K562 (cell line): Measurements from ENCODE around the gene SRP72. TPM values are rescaled to one million over a fixed set of nuclear protein-coding genes. Genes with fewer than 3 reads are reported as not detected.

Source experiments
- ELK3 ChIP-seq: fragments of 450-650 bp; formaldehyde crosslinking; IDR thresholded peaks from 2 replicates; pipeline ENCODE4 v1.4.0; 2020; ENCODE audit warnings: mild to moderate bottlenecking
- ESRRB ChIP-seq: fragments of 250-450 bp; sonication (Bioruptor Pico); IDR thresholded peaks from 2 replicates; pipeline ENCODE4 v1.5.0; 2020; ENCODE audit warnings: mild to moderate bottlenecking, moderate library complexity, borderline replicate concordance
- FOXK1 ChIP-seq: sonication (generic); formaldehyde crosslinking; IDR thresholded peaks from 2 replicates; pipeline ENCODE4 v1.8.0; 2022; ENCODE audit warnings: missing genetic modification reagents, mild to moderate bottlenecking, borderline replicate concordance
- MEF2A ChIP-seq: IDR thresholded peaks from 2 replicates; pipeline ENCODE4 v1.6.1; 2011; ENCODE audit warnings: low read depth, mild to moderate bottlenecking, low read length, moderate library complexity; ENCODE audit not compliant: control insufficient read depth
- MEF2D ChIP-seq: conservative IDR thresholded peaks from 2 replicates; pipeline ENCODE4 v1.6.1; 2016; ENCODE audit warnings: low read depth, missing genetic modification characterization, missing compliant biosample characterization
- MTA3 ChIP-seq: fragments of 450-650 bp; formaldehyde crosslinking; IDR thresholded peaks from 2 replicates; pipeline ENCODE4 v1.6.1; 2017; ENCODE audit warnings: mild to moderate bottlenecking, borderline replicate concordance
- PKNOX1 ChIP-seq: fragments of 450-650 bp; IDR thresholded peaks from 2 replicates; pipeline ENCODE4 v1.6.1; 2016
- SREBF2 ChIP-seq: sonication (generic); formaldehyde crosslinking; IDR thresholded peaks from 2 replicates; pipeline ENCODE4 v1.4.0; 2020; ENCODE audit warnings: mild to moderate bottlenecking, missing genetic modification reagents
- TCFL5 ChIP-seq: fragments of 250-450 bp; sonication (Bioruptor Pico); conservative IDR thresholded peaks from 2 replicates; pipeline ENCODE4 v1.6.1; 2021; ENCODE audit warnings: mild to moderate bottlenecking, moderate library complexity, matching md5 sums
- TEAD1 ChIP-seq, 2 experiments: fragments of 450-650 bp in 1 of 2; sonication (generic) in 1 of 2; formaldehyde crosslinking; IDR thresholded peaks; 2 replicates each; pipeline versions ENCODE4 v1.4.0 to v1.8.0; 2020 to 2022; ENCODE audit warnings: mild to moderate bottlenecking in 2 of 2, missing genetic modification reagents in 1 of 2
- ZBTB8A ChIP-seq: fragments of 450-650 bp; IDR thresholded peaks from 2 replicates; pipeline ENCODE4 v1.6.1; 2018; ENCODE audit warnings: mild to moderate bottlenecking, moderate library complexity; ENCODE audit not compliant: partially characterized antibody
- ZFP30 ChIP-seq: fragments of 250-450 bp; sonication (Bioruptor Pico); IDR thresholded peaks from 2 replicates; pipeline ENCODE4 v1.8.0; 2022; ENCODE audit warnings: moderate library complexity, mild to moderate bottlenecking, inconsistent platforms, borderline replicate concordance
- ZNF239 ChIP-seq: fragments of 250-450 bp; sonication (Bioruptor Pico); IDR thresholded peaks from 2 replicates; pipeline ENCODE4 v1.4.0; 2020; ENCODE audit warnings: mild to moderate bottlenecking
- ZNF408 ChIP-seq: fragments of 250-450 bp; sonication (Bioruptor Pico); IDR thresholded peaks from 2 replicates; pipeline ENCODE4 v1.4.0; 2020; ENCODE audit warnings: low read depth, mild to moderate bottlenecking, moderate library complexity
- ZNF512 ChIP-seq: IDR thresholded peaks from 2 replicates; pipeline ENCODE4 v1.6.1; 2016; ENCODE audit warnings: missing genetic modification characterization, missing compliant biosample characterization
- polyA plus RNA-seq, 8 experiments: library from polyadenylated mRNA; depleted of rRNA in 4 of 8; stranded (reverse) in 5 of 8; unstranded in 3 of 8; fragments of >200 nt; fragmentation: Nextera tagmentation in 2 of 8; fragmentation: Illumina TruSeq in 1 of 8; extraction: Ambion mirVana in 2 of 8; extraction: Trizol in 1 of 8; gene quantifications; 2 replicates each; pipeline versions ENCODE4 v1.2.1 to v1.2.3, GENCODE V29; 2011 to 2014; ENCODE audit warnings: inconsistent platforms in 1 of 8, missing spikeins in 1 of 8
- total RNA-seq, 7 experiments: library from RNA; depleted of rRNA in 6 of 7; stranded (reverse); fragments of >200 nt in 6 of 7; fragmentation: Illumina TruSeq in 2 of 7; extraction: Trizol in 2 of 7; gene quantifications; 2 replicates each; pipeline versions ENCODE4 v1.2.1 to v1.2.3, GENCODE V29; 2011 to 2021; ENCODE audit warnings: low replicate concordance in 1 of 7

SRP72 gene
- total and polyA plus RNA-seq, 9 of the 15 experiments (the other 6 are each of a cell fraction or from before 2014, with no cell fraction given): 124 to 341 (median 202) TPM

- TF ChIP-seq ZBTB8A (no peak), TEAD1 (CRISPR knock-in tag; IDR thresholded peaks at IDR 0.05) (no peak), TCFL5 (no peak), ZNF512 (tag) (no peak), ELK3 (CRISPR knock-in tag) (no peak), ZNF408 (CRISPR knock-in tag) (no peak), ZNF239 (CRISPR knock-in tag) (no peak), MEF2A (no peak), ESRRB (CRISPR knock-in tag) (no peak), PKNOX1 (no peak), FOXK1 (no peak), MTA3 (no peak), SREBF2 (CRISPR knock-in tag) (no peak), ZFP30 (no peak), MEF2D (tag) (no peak)
Measured at GRCh38 chr4:56427179-56427578, 40.2 kb upstream of the SRP72 start (continued).
